GM21360 (cell line): Measurements from ENCODE around the gene UST.

ENCODE experiments used
- ATAC-seq: cut with Tn5 transposase; IDR thresholded peaks from one replicate; pipeline ENCODE4 v1.9.1; 2021; ENCODE audit warnings: mild to moderate bottlenecking, moderate library complexity; ENCODE audit not compliant: unreplicated experiment

Gene UST

GRCh38 chr6:149054559-149055194 lies 307.8 kb downstream of the UST start:
- peak; percentile 80 for ATAC-seq

DNA sequence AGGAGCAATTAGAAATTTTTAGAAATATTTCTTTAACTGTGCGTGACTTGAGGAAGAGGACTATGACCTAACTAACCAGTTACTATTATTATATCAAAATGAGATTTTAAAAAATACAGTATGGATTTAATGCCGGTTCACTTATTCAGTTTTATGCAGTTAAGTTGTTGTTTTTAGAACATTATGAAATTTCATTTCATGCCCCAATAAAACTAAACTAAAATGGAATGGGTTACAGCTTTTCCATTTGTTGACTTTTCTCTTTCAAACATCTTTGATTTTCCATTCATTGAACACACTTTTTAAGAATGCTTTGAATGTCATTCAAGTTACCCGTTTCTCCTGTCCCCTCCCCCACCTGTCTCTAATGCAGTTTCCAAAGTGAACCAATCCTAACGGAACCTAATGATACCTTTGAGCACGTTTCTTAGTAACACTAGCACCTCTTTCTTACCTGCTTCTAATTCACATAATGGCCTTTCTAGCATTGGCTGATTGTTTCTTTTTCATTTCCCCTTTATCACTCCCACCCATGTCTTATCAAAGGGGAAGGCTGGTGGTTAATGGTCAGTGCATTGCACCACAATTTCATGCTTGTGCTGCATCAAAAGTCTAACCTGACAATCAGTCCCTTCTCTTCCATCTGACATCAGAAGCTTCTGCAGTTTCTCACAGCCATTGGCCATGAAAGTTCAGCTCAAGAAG lies 308.5 kb downstream of the UST start:
- ATAC-seq, result no peak

DNA sequence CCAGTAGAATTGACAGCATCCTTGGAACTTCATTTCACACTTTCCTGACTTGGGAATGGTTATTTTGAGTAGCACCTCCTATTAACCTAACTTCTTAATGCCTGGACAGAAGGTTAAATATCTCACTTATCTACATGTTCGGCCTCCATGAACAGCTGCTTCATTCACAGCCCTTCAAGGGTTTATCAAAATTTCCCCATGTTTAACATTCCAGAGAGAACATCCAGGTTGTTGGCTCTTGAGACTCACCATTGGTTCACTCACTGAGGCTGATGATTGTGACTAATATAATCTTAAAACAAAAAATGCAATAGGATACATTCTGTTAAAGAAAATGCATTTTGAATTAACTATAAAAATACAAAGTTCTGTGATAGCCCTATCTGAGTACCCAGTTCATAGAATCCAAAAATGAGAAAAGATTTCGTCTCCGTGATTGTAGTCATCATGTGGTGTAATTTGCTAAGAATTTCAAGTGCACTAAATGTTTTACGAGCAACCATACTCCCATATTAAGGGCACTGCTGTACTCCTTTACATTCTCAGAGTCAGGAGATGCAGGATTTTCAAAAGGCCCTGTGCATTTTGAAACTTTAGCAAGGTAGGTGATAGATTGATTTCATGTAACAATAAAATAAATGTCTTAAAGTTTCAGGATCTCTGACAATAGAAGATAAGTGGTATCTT lies 310.1 kb downstream of the UST start:
- ATAC-seq, result no peak

DNA sequence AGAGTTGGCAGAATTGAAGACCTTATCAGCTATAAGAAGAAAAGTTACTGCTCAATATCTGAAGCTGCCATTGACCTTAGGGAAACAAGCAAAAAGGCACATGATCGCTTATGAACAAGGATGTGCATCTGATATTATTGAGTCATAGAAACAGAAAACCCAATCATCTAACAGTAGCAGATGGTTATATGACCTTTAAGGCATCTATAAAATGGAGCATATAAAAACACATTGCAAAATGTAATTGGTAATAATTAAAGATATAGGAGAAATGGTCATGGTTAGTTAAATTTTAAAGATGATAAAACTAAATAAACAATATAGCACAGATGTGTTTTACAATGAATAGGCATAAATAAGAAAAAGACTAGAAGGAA lies 310.6 kb downstream of the UST start:
- ATAC-seq, result no peak

DNA sequence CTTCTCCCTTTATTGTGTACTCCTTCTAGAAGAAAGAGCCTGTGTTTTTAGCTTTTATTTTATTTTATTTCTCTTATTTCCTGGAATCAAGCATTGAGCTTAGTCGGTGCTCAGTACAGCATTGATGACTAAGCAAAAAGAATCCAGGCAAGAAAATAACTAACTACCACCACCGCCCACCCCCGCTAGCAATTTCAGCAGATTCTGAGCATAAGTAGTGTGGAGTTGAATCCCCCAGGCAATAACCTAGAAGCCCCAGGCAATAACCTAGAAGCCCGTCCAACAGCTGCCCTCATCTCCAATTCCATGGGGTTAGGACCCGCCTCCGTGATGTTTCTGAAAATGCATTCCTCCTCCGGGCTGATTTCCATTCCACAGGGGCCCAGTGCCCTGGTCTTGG lies 312.7 kb downstream of the UST start:
- no peak for ATAC-seq

DNA sequence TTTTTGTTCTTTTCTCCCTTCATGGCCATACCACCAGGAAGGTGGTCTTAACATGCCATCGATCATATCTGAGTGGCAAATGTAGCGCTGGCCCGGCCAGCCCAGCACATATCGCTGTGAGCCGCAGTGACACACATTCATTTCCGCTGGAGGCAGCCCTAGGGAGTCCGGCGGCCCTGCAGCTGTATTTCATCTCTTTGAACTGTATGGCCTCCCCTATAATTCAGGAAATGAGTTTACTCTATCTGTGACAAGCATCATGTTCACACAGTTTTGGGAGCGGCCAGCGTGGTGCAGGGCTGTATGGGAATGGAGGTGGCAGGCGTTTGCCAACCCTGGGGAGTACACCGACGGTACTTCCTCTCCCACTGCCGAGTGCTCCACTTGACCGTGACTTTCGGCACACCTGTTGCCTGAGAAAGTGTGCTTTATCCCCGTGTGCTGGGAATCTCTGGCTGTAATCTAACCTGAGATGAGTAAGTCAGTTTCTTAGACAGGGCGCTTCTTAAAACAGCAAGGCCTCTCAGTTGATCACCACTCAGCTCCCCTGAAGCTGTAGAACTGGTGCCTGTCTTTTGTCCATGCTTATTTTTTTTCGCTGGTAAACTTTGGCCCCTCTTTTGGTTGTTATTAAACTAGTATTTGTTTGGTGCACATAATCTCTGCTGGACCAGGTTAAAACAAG lies 313.6 kb downstream of the UST start:
- peak; percentile 75 for ATAC-seq

- ATAC-seq, result no peak
Observed at GRCh38 chr6:149060985-149061760, 314.3 kb downstream of the UST start.

DNA sequence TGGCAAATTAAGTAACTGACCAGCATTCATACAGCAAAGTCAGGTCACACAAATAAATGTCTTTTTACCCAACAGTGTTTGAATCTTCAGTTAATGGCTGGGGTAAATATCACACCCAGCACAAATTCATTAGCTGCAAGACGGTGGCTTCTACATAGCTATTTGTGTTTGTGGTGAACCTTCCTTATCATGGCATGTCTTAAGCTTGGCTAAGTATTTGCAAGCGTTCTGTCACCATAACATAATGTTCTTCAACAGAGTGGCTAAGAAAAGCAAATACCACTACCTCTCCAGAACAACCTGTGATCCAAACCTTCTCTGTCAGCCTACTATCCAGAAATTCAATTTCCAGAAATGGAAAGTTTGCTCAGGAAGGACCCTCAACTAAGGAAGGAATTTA lies 315.1 kb downstream of the UST start:
- ATAC-seq, result no peak

DNA sequence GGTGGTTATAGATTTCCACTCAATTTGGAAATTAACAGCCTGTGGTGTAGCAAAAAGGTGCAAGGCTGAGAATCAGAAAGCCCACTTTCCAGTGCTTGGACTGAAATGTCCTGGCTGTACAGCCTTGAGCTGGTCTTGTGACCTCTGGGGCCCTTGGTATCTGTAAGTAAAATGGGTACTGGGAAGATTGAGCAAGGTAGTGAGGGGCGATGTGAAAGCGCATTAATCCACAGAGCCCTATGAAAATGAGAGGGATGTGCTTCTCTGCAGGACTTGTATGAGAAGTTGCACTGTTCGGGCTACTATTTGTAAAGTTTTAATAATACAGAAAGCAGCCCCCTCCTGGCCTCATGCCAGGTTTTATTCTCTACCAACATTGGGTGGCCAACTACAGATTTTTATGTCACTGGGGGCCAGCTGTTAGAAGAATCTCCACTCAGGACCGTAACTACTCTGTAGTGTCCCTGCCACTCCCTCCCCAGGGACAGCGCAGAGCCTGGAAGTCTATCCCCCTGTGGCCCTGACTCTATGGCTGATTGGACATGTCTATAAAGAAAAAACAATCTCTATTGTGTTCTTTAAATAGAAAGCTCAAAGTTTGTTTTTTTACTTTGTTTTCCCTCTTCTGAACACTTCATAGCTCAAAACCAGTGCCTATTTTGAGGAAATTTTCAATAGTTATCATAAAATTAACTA lies 316.0 kb downstream of the UST start:
- ATAC-seq, result no peak

- no peak for ATAC-seq
Observed at GRCh38 chr6:149063468-149063867, 316.6 kb downstream of the UST start.

GRCh38 chr6:149064001-149064659 lies 317.3 kb downstream of the UST start:
- no peak for ATAC-seq

GRCh38 chr6:149064660-149065015 lies 317.8 kb downstream of the UST start:
- no peak for ATAC-seq

- no peak for ATAC-seq
Observed at GRCh38 chr6:149065121-149065520, 318.3 kb downstream of the UST start.

DNA sequence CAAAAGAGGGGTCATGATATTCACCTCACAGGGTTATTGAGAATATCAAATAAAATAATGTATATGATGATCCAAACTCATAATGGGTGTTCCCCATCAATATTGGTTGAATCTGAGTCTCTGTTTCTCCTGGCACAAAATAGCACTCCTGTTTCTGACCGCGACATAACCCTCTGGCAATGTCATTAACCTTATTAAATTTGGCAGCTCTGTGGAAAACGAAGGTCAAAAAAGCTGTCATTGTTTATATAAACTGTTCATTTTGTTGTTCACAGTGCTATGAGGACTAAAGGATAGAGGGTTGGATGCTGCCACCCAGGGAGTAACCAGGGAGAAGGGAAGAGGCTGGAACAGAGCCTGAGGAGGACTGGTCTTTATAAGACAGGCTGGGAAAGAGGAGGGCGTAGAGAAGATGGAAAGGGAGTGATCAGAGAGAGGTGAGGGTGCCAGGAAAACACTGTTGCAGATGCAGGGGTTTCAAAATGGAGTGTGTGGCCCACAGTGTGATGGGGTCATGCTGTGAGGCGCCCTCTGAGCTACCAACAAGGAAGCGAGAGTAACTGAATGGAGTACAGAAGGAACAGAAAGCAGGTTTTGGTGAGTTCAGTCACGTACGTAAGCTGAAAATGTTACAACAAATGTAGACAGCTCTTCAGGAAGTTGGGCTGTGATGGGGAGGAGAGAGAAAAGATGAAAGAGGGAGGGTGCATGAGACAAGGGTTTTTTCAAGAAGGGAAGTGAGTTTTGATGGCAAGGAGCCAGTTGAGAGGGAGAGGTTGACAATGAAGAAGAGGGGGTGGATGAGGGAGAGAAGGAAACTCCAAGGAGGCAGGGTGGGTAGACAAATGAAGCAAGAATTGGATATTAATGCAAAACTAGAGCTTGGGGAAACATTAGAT lies 319.1 kb downstream of the UST start:
- ATAC-seq, result peak; percentile 96

DNA sequence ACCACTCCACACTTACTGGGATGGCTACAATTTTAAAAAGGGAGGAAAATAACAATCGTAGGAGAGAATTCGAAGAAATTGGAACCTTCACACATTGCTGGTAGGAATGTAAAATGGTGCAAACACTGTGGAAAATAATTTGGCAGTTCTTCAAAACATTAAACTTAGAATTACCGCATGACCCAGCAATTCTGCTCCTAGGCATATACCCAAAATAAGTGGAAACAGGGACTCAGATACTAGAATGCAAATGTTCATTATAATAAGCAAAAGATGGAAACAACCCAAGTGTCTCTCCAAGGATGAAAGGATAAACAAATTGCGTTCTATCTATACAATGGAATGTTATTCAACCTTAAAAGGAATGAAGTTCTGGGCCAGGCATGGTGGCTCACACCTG lies 325.2 kb downstream of the UST start:
- ATAC-seq, result no peak

GRCh38 chr6:149074832-149075258 lies 328.0 kb downstream of the UST start:
- no peak for ATAC-seq

- ATAC-seq, result no peak
Observed at GRCh38 chr6:149075616-149076354, 329.0 kb downstream of the UST start.

DNA sequence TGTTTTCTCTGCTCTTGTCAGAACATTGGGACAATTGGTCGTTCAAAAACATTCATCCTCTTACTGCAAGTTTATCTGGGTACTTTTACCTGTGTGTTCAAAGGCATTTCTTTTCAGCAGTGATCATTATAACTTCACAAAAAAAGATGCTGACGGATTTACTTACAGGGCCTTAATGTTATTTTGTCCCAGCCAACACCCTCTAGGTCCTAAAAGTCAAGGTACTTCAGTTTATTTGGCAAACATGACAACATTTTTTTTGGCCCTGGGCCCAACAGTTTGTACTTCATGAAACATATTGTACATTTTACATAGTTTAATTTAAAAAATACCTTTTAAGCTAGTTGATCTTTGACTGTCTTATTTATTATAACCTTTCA lies 329.5 kb downstream of the UST start:
- ATAC-seq, result no peak
